ENCODE results near the gene GABRQ.

GABRQ gene

GRCh38 chrX:152637649-152638442 is at the start of gene GABRQ:
Gene GABRQ, plus strand, starts transcription at chrX:152637895. Its CDS starts 308 bp downstream, at chrX:152638203.
- DNase-seq = no peak

GRCh38 chrX:152588206-152588605 is 49.5 kb upstream of the GABRQ start:
- no peak for DNase-seq

DNA sequence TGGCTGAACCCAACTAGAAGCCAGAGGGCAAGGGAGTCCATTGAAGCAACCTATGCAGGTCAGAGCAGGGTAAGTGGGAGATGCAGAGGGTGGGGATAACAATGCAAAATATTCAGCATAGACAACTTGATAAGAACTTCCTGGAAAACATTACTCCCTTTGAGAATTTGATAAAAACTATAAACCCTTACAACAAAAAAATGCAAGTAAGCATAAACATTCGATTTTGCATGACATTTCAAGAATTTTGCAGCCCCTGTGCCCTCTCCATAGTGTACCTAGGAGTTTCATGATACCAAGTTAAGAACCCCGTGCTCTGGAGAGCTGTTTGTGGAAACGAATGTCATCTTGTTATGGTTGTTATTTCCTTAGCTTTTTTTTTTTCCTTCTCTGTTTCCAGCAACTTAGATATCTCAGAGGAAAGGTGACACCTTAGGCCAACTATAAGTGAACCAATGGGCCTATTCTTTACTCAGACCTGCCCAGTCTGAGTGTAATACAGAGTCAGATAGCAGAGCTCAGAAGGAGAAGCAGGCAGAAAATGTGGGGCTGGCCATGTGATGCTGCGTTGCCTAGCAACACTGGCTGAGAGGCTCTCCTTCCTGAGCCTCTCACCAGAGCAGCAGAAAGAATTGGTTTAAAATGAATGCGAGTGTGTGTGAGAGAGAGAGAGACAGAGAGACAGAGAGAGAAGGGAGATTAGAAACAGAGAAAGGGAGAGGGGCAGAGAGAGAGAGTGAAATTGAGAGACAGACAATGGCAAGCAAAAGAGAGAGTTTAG is 36.7 kb upstream of the GABRQ start:
- DNase-seq = no peak

GRCh38 chrX:152601848-152602616 is 35.7 kb upstream of the GABRQ start:
- DNase-seq = no peak

- no peak for DNase-seq
Measured at GRCh38 chrX:152614791-152615190, 22.9 kb upstream of the GABRQ start.

DNA sequence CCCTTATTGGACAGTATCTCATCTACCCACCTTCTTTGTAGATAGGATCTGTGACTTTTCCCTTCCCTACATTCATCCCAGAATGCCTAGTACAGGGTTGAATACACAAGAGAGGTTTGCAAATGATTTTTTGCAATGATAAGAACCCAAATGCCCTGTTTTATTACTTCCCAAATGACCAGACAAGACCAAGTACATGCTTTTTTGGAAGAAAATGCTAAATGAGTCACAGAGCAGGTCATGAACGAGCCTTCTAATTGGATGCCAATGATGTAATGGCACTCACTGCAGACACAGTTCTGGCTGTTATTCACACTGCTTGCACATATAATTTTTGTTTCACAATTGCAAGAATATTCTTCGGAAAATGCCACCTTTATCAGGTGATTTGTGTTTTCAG is 17.8 kb upstream of the GABRQ start:
- DNase-seq = no peak

DNA sequence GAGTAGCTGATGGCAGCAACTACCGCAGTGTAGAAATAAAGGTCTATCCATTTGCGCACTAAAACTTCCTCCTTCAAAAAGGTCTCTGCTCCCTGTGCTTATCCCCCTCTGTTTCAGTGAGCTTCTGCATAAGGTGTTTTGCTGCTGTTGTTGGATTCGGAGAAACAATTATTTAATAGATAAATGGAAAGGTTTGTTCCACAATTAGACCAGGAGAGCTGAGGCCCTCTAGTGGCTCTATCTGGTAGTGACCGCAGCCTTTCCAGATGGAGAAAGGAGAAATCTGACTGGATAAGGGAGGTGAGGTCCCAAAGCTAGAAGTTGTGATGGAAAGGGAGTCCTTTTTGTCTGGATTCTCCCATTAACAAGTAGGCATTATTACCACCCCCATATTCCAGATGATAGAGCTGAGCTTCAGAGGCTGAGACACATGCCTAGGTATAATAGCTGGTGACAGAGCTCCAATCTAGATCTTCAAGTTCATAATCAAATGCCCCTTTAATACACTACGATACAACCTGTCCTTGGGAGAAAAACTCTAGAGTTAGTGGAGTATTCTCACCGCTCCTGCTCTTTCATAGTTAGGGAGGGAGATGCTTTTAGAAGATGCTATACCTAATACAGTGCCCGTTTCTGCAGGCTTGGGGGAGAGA is 5.1 kb upstream of the GABRQ start:
- no peak for DNase-seq

DNA sequence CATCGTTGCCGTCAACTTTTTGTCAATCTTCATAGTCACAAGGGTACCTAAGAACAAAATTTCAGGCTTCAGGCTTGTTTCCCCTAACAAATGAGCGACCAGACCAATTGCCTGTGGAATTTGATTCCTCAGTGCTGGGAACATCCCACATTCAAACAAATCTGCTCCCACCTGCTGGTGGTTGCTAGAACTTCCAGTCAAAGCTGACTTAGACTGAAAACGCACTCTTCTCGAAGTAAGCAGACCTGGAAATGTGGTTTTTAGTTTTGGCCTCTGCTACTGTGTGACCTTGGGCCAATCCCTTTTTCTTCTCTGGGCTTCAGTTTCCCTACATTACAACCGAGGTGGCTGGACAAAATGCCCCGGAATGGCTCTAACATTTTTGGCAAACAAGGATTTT is 1.8 kb upstream of the GABRQ start:
- DNase-seq = peak; percentile 5

GRCh38 chrX:152638443-152638904 is 779 bp downstream of the GABRQ start:
- DNase-seq = no peak

GRCh38 chrX:152639426-152639825 is 1.7 kb downstream of the GABRQ start:
- no peak for DNase-seq

DNA sequence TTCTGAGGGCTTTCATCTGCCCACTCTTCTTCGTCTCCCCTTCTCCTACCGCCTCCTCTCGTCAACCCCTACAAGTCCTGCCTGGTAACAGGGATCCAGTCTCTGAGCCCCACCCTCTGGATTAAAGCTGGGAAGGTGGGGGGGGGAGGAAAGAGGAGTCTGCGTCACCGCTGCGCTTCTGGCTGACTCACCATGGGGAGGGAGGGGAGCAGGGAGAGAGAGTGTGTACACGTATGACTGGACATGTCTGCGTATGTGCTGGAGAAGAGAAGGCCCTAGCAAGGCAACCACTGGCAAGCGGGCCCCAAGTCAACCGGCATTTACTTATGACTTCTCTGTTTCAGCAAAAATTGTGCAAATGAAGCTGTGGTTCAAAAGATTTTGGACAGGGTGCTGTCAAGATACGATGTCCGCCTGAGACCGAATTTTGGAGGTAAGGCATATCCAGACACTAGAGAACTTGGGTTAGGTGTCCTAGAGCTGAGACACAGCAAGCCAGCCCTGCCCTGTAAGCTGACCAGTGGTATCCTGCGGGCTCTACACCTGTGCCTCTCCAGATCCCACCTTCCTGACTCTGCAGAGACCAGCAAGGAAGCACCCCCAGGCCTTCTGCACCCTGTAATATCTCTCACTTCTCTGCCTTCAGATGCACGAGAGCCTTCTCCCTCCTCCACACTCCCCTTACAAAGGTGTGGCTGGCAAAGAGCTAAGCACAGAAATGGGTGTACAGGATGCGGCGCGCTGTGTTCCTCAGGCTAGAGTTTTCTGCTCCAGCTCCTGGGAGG is 2.5 kb downstream of the GABRQ start:
- no peak for DNase-seq

DNA sequence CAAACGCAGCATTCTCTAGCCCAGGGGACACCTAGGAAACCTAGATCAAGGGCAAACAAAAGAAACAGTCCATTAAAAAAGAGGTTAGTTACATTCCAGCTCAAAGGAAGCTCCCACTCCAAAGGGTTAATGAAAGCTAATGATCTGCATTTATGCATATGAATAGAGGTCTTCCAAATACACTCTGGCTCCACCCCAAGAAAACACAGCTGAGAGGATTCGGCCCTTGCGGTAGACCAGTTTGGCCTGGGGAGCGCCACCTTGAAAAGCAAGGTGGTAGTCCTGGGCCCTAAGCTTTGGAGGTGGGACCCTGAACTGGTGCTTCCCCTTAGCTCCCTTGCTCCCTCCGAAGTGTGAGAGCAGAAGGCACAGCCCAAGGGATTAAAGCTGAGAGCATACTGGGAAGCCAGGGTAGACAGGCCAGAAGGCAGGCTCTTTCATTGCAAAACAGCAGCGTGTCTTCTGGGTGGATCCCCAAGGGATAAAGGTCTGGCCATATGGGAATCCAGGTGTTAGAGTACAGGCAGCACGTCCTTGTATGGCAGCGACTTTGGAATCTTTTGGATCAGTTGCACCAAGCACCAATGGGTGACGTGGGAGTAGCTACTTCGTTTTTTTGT is 3.7 kb downstream of the GABRQ start:
- DNase-seq = no peak

- DNase-seq = no peak
Measured at GRCh38 chrX:152641996-152642395, 4.3 kb downstream of the GABRQ start.

DNA sequence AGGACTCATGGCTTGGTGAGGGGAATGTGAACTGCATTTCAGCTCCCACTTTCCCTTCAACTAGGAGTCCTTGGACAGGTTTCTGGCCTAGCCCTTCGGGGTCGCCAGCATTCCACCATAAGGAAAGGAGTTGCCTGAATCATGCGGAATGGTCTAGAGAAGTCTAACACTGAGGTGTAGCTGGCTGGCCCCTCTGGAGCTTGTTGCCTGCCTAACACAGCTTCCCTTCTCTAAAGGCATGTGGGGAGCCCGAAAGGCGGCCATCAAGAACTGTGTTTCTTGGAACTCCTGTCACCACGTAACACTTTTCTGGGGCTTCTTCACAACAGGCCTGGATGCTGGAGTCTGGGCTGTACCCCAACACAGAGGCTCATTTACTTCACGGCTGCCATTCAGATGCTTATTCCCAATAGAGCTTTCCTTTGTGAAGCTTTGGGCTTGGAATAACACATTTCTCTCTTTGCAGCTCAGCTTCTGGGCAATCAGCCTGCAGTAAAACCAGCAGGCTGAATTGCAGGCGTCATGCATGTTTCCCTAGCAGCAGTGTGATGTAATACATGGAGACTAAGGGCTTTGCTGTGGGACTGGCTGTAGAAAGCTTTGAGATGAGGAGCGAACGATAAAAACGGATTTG is 5.4 kb downstream of the GABRQ start:
- no peak for DNase-seq

DNA sequence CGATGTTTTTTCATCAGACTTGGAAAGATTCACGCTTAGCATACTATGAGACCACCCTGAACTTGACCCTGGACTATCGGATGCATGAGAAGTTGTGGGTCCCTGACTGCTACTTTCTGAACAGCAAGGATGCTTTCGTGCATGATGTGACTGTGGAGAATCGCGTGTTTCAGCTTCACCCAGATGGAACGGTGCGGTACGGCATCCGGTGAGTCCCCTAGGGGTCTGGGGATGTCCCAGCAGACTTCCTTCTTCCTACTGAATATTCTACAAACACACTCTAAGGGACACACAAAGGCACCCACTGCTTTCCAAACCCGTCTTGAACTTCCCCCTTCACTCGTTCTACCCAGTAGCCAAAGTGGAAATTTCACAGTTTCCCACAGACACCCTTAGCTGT is 9.3 kb downstream of the GABRQ start:
- DNase-seq = no peak

DNA sequence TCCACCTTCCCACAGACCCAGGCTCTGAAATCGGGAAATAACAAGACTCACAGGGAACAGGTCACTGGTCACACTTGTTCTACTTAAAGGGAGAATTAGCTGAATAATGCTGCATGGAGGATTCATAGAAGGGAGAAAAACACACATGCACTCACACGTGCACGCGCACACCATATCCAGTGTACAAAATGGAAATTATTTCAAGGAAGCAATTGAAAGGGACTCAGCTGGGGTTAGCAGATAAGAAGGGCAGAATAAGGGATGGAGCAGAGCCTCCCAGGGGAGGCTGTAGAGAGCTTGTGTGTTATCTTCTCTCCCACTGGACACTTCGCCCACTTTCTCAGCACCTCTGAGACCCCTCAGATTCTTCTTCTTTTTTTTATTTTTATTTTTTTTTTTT is 10.3 kb downstream of the GABRQ start:
- DNase-seq = no peak

DNA sequence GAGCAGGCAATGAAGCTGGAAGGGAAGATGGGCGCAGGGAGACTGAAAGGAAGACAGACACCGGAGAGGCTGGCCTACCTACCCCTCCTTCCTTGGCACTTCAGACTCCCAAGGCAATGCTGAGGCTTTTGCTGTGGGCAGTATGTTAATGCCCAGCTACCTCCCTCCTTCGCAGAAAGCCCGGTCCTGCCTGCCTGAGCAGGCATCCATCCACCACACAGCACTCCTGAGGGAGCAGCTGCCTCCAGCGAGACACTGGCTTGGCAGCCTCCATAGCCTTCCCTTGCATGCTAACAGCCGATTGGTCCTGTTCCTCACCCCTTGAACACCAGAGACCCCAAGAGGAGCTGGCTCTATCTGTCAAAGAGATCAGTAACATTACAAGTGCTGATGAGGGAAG is 14.4 kb downstream of the GABRQ start:
- no peak for DNase-seq

GRCh38 chrX:152652467-152652866 is 14.8 kb downstream of the GABRQ start:
- DNase-seq = no peak

- DNase-seq = no peak
Measured at GRCh38 chrX:152656087-152656486, 18.4 kb downstream of the GABRQ start.

DNA sequence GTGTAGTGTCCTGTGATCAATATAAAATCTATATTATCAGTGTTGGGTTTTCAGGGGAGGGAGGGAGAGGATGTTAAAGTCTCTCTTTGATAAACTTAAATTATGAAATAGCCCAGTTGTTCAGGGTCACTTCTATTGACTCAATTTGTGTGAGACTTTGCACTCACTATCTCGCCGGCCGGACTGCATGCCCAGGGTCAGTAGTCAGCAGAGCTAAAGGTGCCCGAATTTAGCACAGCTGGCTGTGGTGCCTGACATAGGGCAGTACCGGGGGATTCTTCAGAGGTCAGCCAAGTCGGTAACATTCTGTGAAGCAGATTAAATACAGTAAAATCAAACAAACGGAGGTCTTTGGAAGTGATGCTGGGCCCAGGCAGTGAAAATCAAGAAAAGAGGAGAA is 19.2 kb downstream of the GABRQ start:
- DNase-seq = no peak

GRCh38 chrX:152658302-152658701 is 20.6 kb downstream of the GABRQ start:
- DNase-seq = no peak

Data from kidney glomerular epithelial cell (primary cell).